Activated T-cell treated with anti-CD3 and anti-CD28 coated beads, Interleukin-2, amount 50 U/mL, for 4 hours (primary cell): ENCODE measurements around the gene AKAP10. TPM values are rescaled to one million over a fixed set of nuclear protein-coding genes. Genes with fewer than 3 reads are reported as not detected.
A peak's percentile ranks its signal among the peaks of the same experiment; 100 is the strongest.
"Not testable (repeated sequence)": the region's sequence is repeated elsewhere in the genome, so short reads cannot be mapped to it uniquely, and the experiment has no call there.

Experiments used
- ATAC-seq, 2 donors: fragments of 200-7000 bp; cut with Tn5 transposase; one replicate each; pipeline ENCODE4 v1.10.0; 2021
- DNase-seq: peaks from one replicate; pipeline ENCODE4 v3.0.0-alpha.2; 2020
- H3K27me3 Mint-ChIP-seq: one replicate; pipeline ENCODE4 v1.8.0; 2021; ENCODE audit warnings: low read depth, mixed read lengths
- H3K36me3 Mint-ChIP-seq: one replicate; pipeline ENCODE4 v1.8.0; 2022; ENCODE audit warnings: mixed read lengths; ENCODE audit not compliant: insufficient read depth
- H3K4me1 Mint-ChIP-seq: one replicate; pipeline ENCODE4 v1.8.0; 2021; ENCODE audit warnings: low read depth, mixed read lengths
- H3K4me3 Mint-ChIP-seq: one replicate; pipeline ENCODE4 v1.8.0; 2021; ENCODE audit warnings: mild to moderate bottlenecking, moderate library complexity, mixed read lengths
- H3K9me3 Mint-ChIP-seq: one replicate; pipeline ENCODE4 v1.8.0; 2021; ENCODE audit warnings: mixed read lengths
- total RNA-seq, 3 donors: library from RNA; stranded (reverse); gene quantifications; one replicate each; pipeline ENCODE4 v1.2.1, GENCODE V29; 2021

Gene AKAP10, protein sequence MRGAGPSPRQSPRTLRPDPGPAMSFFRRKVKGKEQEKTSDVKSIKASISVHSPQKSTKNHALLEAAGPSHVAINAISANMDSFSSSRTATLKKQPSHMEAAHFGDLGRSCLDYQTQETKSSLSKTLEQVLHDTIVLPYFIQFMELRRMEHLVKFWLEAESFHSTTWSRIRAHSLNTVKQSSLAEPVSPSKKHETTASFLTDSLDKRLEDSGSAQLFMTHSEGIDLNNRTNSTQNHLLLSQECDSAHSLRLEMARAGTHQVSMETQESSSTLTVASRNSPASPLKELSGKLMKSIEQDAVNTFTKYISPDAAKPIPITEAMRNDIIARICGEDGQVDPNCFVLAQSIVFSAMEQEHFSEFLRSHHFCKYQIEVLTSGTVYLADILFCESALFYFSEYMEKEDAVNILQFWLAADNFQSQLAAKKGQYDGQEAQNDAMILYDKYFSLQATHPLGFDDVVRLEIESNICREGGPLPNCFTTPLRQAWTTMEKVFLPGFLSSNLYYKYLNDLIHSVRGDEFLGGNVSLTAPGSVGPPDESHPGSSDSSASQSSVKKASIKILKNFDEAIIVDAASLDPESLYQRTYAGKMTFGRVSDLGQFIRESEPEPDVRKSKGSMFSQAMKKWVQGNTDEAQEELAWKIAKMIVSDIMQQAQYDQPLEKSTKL
- 10 to 100 TPM; 33.7 to 36.0 (median 34.0) TPM for total RNA-seq

DNA sequence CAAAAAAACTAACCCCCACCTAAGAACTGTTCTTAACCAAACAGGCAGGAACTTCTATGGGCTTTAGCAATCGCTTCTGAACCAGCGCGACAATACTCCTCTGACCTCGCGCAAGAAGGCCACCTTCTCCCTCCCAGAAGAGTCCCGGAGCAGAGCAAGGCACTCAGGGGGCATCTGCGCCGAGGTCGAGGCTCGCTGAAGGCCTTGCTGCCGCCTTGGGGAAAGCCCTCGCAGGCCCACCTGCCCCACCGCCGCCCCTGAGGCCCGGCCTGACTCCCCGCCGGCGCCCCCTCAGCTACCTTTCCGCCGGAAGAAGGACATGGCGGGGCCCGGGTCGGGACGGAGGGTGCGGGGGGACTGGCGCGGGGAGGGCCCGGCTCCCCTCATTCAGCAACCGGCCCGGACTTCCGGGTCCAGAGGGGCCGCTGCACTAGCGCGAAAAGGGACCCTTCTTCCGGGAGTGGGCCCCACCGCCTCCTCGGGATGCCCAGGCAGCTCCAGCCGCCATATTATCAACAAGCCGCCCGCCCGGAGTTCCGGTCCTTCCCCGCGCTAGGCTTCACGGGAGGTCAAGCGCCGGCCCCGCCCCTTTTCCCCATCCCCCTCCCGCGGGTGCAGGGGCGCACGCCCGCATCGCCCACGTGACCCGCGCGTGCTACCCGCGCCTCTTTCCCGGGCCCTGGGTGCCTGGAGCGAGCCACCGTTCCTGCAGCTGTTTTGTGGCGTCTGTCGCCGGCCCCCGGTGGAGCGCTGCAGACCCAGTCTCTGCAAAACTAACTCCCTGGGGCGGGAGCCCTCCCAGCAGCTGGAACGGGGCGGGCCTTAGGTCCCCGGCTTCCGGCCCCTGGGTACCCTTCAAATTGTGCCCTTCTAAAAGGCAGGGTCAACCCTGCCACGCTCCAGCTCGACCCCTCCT is at the start of gene AKAP10:
TSS of gene AKAP10 (minus strand) at position 536 of the 916 bp plus-strand sequence. CDS start at position 387, 149 bp downstream.
- peak; percentile 88 for ATAC-seq
- Mint-ChIP-seq H3K36me3 (peaks cover 8% of the 10 kb centered on the region), H3K27me3 (no peaks in the 10 kb centered on the region), H3K4me3 (peak within 1 kb of the TSS; percentile 97), H3K9me3 (no peaks in the 10 kb centered on the region), H3K4me1 (peaks cover 50% of the 10 kb centered on the region)
- DNase-seq, result peak; percentile 92

DNA sequence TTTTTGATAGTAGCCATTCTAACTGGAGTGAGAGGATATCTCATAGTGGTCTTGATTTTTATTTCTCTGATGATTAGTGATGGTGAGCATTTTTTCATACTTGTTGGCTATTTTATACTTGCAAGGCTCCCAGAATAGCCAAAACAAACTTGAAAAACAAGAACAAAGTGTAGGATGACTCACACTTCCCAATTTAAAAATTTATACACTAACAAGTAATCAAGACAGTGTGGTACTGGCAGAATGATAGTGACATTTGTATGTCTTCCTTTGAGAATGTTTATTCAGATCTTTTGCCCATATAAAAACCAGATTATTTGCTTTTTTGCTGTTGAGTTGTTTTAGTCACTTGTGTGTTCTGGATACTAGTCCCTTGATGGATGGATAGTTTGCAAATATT is 49.3 kb upstream of the AKAP10 start:
- H3K4me3 Mint-ChIP-seq, result no peak overlapping the region
- no peak for DNase-seq
- ATAC-seq, result no peak

DNA sequence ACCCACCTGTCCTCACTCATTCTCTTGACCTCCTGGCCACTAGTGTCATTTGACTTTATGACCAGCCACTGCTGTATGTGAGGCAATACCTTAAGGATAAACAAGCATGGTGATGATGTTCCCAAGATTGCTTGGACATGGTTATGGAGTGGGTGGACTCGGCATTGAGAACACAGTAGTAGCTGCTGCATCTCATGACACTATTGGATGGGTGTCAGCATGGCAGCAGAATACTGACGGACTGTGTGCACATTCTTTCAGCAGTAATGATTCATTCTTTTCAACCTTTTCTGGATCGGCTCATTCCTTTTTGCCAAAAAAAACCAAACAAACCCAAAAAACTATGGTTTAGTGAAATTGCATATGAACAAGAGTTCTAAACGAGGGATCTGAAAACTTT is 45.1 kb upstream of the AKAP10 start:
- Mint-ChIP-seq H3K27me3 (peaks cover 2% of the 10 kb centered on the region), H3K4me1 (no peaks in the 10 kb centered on the region), H3K36me3 (no peaks in the 10 kb centered on the region), H3K9me3 (no peaks in the 10 kb centered on the region), H3K4me3 (no peak overlapping the region)
- DNase-seq (no peak), ATAC-seq (no peak)

More for the DNA sequence above, 49.3 kb upstream of the AKAP10 start:
- Mint-ChIP-seq H3K9me3 (no peaks in the 10 kb centered on the region), H3K27me3 (no peaks in the 10 kb centered on the region), H3K4me1 (no peaks in the 10 kb centered on the region), H3K36me3 (no peaks in the 10 kb centered on the region)

GRCh38 chr17:20016475-20016992 is 38.9 kb upstream of the AKAP10 start:
- H3K36me3 Mint-ChIP-seq, ATAC-seq, H3K4me3 Mint-ChIP-seq, H3K4me1 Mint-ChIP-seq, DNase-seq, H3K9me3 Mint-ChIP-seq: not testable (repeated sequence)
- peaks cover 38% of the 10 kb centered on the region for H3K27me3 Mint-ChIP-seq

DNA sequence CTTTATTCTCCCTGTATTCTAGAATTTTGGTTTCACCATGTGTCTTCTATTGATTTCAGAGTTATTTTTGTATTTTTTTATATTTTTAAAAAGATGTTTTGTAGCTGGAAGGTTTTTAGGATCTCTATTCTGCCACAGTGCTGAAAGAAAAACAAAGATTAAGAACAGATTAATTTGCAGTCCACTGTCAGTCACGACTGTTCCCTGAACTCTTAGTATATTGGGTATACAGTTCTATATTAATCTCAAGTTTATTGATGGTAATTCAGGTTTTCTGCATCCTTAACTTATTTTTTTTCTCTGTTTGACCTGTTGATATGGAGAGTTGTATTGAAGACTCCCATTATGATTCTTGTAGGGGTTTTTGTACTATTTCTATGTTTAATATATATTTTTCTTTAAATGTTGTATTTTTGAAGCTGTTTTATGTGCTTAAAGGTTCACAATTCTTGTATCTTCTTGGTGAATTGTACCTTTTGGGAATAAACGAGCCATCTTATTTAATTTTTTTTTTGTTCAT is 34.4 kb upstream of the AKAP10 start:
- no peak for DNase-seq
- Mint-ChIP-seq H3K4me3 (no peak overlapping the region), H3K27me3 (peaks cover 50% of the 10 kb centered on the region), H3K4me1 (peaks cover 9% of the 10 kb centered on the region), H3K9me3 (no peaks in the 10 kb centered on the region), H3K36me3 (no peaks in the 10 kb centered on the region)
- ATAC-seq, result no peak

DNA sequence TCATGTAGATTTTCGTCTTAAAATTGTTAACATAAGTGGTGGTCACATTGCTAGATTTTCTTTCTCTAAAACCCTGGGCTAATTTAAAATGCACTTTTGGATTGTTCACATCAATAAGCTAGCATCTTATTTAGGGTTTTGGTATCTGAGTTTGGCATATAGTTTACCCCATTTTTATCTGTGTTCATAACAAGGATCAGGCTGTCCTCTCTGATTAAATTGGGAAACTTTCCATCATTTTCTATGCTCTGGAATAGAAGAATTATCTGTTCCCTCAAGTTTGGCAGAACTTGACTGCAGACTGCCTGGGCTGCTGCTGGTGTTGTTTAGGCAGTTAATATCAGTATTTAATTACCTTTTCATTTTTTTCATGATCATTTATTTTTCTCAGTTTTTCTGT is 33.3 kb upstream of the AKAP10 start:
- no peak for DNase-seq
- Mint-ChIP-seq H3K36me3 (no peaks in the 10 kb centered on the region), H3K4me1 (peaks cover 9% of the 10 kb centered on the region), H3K4me3 (no peak overlapping the region), H3K27me3 (peaks cover 55% of the 10 kb centered on the region), H3K9me3 (no peaks in the 10 kb centered on the region)
- ATAC-seq, result no peak

DNA sequence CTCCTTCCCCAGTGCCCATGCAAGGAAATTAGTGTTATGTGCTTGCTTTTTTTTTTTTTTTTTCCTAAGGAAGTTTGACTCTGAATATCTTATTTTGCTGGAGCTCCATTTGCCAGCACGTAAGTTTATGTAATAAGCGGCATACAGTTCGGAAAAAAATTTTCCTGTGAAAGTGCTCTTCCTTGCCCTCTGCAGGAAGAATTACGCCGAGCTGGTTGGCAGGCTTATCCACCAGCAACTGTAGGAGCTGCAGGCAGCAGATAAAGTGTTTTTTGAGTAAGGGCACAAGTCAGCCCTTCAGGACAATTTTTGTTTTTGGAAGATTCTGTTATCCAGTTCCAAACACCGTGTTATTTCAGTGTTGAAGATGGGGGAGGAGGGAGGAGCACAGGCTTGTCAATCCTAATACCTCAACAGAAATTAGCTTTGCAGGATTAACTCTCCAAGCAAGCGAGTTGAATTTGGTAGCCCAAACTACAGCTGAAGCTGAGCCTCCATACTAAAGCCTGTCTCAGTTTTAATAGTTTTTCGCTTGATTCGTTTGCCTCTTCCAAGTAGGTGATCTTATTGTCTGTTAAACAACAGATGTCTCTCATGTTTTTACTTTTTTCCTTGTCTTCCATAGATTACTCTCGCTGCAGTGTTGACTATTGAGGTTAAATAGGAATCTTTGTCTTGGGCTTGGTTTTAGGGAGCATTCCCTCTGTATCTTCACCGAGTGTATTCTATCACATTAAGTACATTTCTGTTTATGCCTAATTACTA is 32.7 kb upstream of the AKAP10 start:
- H3K27me3 Mint-ChIP-seq, result peaks cover 59% of the 10 kb centered on the region
- no peak for ATAC-seq
- DNase-seq, result peak; percentile 6

DNA sequence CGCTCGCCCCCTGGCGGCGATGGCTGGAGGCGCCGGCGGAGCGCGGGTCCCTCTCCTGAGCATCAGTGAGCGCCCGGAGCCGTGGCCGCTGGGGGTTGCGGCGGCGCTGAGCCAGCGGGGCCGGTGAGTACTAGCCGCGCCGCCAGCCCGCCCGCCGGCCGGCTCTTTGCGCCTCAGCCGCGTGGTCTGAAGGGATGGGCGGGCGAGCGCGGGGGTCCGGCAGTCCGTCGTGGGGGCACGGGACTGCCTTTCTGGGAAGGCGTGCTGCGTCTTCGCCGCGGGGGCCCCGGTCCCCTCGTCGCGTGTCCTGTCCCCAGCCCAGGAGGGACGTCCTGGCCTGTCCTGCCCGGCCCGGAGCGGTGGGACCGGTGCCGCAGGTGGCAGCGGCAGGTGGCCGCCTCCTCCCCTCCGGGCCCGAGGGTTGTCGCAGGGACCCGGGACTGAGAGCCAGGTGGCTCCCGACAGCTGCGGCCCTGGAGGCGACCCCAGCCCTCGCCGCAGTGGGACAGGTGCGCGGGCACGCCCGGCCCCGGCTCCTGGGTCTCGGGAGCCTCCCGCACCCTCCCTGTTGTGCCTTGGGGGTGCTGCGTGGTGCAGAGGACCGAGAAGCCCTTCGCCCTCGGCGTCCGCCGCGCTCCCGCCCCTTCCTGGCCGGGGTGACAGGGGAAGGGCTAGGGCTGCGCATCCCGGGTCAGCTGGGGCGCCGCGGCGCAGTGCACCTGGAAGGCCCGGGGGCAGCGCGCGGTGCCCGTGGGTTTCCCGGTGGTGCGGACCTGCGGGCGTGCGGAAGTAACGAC is 31.9 kb upstream of the AKAP10 start, which contains the start of gene SPECC1:
TSS of gene SPECC1 (plus strand) at position 58 of the 797 bp plus-strand sequence. CDS start 87,293 bp downstream, outside the sequence.
- Mint-ChIP-seq H3K4me1 (peaks cover 9% of the 10 kb centered on the region), H3K36me3 (no peaks in the 10 kb centered on the region), H3K27me3 (peaks cover 56% of the 10 kb centered on the region), H3K9me3 (no peaks in the 10 kb centered on the region), H3K4me3 (peak within 1 kb of the TSS; percentile 90)
- peak; percentile 99 for ATAC-seq
- DNase-seq, result peak; percentile 86

More for the DNA sequence above, 32.7 kb upstream of the AKAP10 start:
- no peaks in the 10 kb centered on the region for H3K36me3 Mint-ChIP-seq
- no peaks in the 10 kb centered on the region for H3K9me3 Mint-ChIP-seq
- H3K4me3 Mint-ChIP-seq, result peak overlapping the region; percentile 81
- H3K4me1 Mint-ChIP-seq, result peaks cover 9% of the 10 kb centered on the region

DNA sequence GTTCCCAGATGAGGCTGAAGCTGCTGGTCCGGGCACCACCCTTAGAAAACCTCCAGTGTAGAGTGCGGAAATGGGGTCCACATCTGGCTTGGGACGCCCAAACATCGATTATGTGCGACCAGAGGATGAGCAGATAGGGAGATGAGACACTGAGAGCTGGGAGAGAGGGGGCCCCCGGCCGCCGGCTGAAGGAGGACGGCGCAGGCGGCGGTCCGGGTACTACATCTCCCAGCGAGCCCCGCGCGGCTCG is 31.3 kb upstream of the AKAP10 start:
- peaks cover 51% of the 10 kb centered on the region for H3K27me3 Mint-ChIP-seq
- DNase-seq (no peak), ATAC-seq (no peak)
- H3K36me3 Mint-ChIP-seq, result no peaks in the 10 kb centered on the region
- H3K4me1 Mint-ChIP-seq, result peaks cover 9% of the 10 kb centered on the region
- H3K9me3 Mint-ChIP-seq, result no peaks in the 10 kb centered on the region
- H3K4me3 Mint-ChIP-seq, result peak overlapping the region; percentile 90

GRCh38 chr17:20008242-20009051 is 30.8 kb upstream of the AKAP10 start:
- ATAC-seq, result peak; percentile 23 to 36
- no peak for DNase-seq
- H3K4me1 Mint-ChIP-seq, result peaks cover 9% of the 10 kb centered on the region
- H3K36me3 Mint-ChIP-seq, result no peaks in the 10 kb centered on the region
- H3K27me3 Mint-ChIP-seq, result peaks cover 47% of the 10 kb centered on the region
- no peaks in the 10 kb centered on the region for H3K9me3 Mint-ChIP-seq
- peak overlapping the region; percentile 90 for H3K4me3 Mint-ChIP-seq

DNA sequence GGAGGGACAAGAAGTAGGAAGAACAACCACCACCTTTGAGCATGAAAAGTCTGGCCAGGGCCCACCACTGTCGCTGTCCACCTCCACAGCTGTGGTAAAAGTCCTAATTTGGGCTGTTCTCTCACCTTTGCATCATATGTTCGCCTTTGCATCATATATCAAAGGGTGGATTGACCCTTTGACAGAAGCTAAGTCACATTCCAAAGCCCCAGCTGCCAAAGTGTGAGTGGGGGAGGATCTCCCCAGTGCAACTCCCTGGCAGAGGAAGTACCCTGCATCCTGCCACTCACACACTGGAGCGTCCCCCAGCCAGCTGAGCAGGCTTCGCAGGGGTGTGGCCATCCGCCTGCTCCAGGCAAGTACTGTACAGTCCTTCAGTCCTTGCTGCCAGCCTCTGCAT is 18.9 kb upstream of the AKAP10 start:
- Mint-ChIP-seq H3K9me3 (no peaks in the 10 kb centered on the region), H3K4me3 (no peak overlapping the region), H3K27me3 (peaks cover 10% of the 10 kb centered on the region), H3K36me3 (no peaks in the 10 kb centered on the region), H3K4me1 (no peaks in the 10 kb centered on the region)
- no peak for ATAC-seq
- DNase-seq, result no peak

GRCh38 chr17:19996086-19996485 is 18.5 kb upstream of the AKAP10 start:
- Mint-ChIP-seq H3K4me3 (no peak overlapping the region), H3K27me3 (peaks cover 10% of the 10 kb centered on the region), H3K4me1 (no peaks in the 10 kb centered on the region), H3K36me3 (no peaks in the 10 kb centered on the region), H3K9me3 (no peaks in the 10 kb centered on the region)
- DNase-seq (no peak), ATAC-seq (no peak)
